Measurements from ENCODE around the gene FN3KRP.
"Not testable (repeated sequence)": the region's sequence is repeated elsewhere in the genome, so short reads cannot be mapped to it uniquely, and the experiment has no call there.

FN3KRP gene

GRCh38 chr17:82743344-82744219 lies 27.1 kb downstream of the FN3KRP start:
- DNase-seq (ENCODE audit: low spot score): no peak

GRCh38 chr17:82744736-82745135 lies 28.2 kb downstream of the FN3KRP start:
- DNase-seq (ENCODE audit: low spot score): not testable (repeated sequence)

DNA sequence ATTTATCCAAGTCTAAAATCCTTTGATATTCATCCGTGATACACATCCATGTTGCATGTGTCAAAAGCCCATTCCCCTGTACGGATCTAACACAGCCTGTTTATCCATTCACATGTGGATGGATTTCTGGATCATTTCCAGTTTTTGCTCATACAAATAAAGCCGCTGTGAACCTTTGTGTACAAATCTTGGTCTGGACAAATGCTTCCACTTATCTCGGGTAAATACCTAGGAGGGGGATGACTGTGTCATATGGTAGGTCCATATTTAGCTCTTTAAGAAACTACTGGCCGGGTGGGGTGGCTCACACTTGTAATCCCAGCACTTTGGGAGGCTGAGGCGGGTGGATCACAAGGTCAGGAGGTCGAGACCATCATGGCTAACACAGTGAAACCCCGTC lies 29.0 kb downstream of the FN3KRP start:
- DNase-seq (ENCODE audit: low spot score): no peak

DNA sequence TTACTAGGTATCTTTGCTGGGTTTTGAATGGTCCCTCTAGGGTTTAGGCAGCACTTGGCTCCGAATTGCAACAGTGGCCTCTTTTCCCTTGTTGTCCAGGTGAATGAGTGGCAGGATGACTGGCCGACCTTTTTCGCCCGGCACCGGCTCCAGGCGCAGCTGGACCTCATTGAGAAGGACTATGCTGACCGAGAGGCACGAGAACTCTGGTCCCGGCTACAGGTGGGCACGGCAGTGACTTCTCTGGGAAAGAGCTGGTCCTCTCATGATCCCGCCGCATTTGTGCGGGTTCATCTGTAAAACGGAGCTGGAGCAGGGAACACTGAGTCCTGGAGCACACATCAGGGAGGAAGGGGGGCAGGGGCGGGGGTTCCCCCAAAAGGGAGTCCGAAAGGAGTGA lies 32.2 kb downstream of the FN3KRP start:
- no peak for DNase-seq (ENCODE audit: low spot score)

GRCh38 chr17:82750241-82750908 lies 33.9 kb downstream of the FN3KRP start:
- no peak for DNase-seq (ENCODE audit: low spot score)

DNA sequence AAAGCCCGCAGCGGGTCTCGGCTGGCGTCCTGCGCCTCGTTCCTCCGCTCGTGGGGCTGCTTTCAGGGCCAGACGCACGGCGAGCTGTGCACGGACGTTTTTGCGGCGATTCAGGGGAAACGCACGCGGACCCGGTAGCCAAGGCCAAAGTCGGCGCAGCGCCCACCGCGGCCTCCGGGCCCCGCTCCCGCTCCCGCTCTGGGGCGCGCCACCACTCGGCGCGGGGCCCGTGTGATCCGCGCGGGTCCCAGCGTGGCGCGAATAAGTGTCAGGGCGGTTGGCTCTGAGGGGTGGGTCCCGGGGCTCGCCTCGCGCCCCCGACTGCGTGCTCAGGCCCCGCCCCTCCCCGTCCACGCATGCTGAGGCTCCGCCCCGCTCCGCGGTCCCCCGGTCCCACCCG lies 34.7 kb downstream of the FN3KRP start:
- no peak for DNase-seq (ENCODE audit: low spot score)

DNA sequence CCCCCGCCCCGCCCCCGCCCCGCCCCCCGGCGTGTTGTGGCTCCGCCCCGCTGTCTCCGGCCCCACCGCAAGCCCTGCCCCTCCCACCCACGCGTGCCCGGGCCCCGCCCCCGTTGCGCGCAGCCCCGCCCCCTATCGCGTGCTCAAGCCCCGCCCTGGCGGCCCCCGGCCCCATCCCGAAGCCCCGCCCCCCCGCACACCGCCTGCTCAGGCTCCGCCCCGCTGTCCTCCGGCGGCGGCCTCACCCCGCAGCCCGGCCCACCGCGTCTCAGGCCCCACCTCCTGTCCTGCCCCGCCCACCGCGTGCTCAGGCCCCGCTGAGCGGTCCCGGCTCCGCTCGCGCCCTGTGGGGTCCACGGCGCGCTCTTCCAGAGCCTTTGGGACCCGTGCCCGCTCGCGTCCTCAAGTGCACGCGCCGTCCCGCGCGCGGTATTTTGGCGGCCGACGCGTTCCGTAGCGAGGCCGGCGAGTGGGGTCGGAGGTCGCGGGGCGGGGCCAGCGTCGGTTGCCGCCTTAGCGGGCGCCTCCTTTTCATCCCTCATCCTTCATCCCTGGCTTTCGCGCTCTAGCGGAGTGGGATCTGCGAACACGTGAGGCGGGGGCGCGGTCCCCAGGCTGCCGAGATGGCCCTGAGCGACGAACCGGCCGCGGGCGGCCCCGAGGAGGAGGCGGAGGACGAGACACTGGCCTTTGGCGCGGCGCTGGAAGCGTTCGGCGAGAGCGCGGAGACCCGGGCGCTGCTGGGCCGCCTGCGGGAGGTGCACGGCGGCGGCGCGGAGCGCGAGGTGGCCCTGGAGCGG lies 35.3 kb downstream of the FN3KRP start, which contains the start of gene TBCD:
Gene TBCD (plus strand): TSS at position 495 of the 800 bp plus-strand sequence. CDS start 129 bp downstream, at position 624.
- DNase-seq (ENCODE audit: low spot score): peak; percentile 95

GRCh38 chr17:82752371-82753200 lies 36.1 kb downstream of the FN3KRP start:
- no peak for DNase-seq (ENCODE audit: low spot score)

DNA sequence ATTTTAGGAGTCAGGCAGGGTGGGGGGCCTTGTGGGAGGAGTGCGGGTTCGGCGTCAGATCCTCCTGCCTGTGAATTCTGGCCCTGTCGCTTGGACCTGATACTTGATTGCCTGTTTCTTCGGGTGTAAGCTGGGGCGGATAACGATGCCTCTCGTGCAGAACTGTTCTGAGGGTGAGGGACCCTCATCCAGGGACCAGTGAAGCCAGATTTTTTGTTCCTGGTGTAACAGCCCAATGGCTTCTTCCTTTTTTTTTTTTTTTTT lies 36.6 kb downstream of the FN3KRP start:
- no peak for DNase-seq (ENCODE audit: low spot score)

- no peak for DNase-seq (ENCODE audit: low spot score)
Measured at GRCh38 chr17:82754297-82755208, 38.0 kb downstream of the FN3KRP start.

DNA sequence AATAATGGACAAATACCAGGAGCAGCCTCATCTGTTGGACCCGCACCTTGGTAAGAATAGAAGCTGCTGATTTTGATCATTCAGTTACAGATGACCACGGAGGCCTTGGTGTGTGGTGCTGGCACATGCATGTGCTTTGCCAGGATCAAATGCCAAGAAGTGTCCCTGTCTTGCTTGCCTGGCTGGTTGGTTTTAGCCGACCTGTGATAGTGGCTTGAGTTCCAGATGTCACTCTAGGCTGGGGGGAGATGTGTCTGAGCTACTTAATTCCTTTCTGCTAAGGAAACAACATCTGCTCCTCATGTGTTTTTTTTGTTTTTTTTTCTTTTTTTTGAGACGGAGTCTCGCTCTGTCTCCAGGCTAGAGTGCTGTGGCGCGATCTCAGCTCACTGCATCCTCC lies 39.7 kb downstream of the FN3KRP start:
- no peak for DNase-seq (ENCODE audit: low spot score)

DNA sequence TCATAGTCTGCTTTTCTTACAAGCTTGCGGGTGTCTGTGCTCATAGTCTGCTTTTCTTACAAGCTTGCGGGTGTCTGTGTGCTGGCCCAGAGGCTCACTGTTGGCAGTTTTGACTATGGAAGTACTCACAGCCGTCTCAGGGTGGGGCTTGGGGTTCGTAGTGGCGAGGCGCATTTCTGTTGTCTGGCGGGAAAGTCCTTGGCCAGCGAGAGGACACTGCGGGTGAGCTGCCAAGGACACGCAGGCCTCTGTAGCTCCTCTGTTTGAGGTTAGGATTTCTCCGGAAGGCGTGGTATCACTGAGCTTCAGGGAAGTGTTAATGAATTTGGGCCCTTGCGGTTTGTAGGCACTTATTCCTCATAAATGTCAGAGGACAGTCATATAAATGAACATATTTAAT lies 48.9 kb downstream of the FN3KRP start:
- no peak for DNase-seq (ENCODE audit: low spot score)

- no peak for DNase-seq (ENCODE audit: low spot score)
Measured at GRCh38 chr17:82767041-82767754, 50.7 kb downstream of the FN3KRP start.

DNA sequence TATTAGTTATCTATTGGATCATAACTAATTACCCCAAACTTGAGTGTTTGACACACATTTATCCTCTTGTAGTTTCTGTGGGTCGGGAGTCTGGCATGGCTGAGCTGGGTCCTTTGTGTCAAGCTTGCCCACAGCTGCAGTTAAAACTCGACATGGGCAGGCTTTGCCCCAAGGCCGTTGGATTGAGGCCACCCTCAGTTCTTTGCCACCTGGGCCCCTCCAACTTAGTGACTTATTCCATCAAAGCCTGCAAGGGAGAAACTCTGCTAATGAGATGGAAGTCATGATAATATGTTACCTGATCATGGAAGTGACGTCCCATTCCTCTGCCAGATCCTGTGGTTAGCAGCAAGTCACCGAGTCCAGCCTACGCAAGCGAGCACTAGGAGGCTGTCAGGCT lies 52.5 kb downstream of the FN3KRP start:
- DNase-seq (ENCODE audit: low spot score): no peak

GRCh38 chr17:82772026-82772425 lies 55.5 kb downstream of the FN3KRP start:
- DNase-seq (ENCODE audit: low spot score): no peak

GRCh38 chr17:82774456-82774855 lies 58.0 kb downstream of the FN3KRP start:
- not testable (repeated sequence) for DNase-seq (ENCODE audit: low spot score)

GRCh38 chr17:82775001-82775823 lies 58.7 kb downstream of the FN3KRP start:
- no peak for DNase-seq (ENCODE audit: low spot score)

DNA sequence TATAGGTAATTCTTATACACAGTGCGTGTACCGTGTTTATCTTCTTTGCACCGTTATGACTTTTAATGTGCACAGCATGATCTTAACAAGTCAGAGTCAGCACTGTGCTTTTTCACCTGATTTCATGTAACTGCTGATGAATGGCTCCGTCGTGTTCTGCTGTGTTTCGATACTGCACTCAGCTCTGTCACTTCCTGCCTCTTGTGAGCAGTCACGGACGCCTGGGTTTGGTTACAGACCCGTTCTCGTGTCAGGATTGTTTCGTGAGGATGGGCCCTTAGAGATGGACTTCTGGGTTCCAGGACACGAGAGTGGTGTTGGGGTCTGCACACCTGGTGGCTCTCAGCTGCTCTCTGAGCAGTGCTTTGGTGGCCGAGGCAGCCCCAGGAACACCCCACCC lies 59.9 kb downstream of the FN3KRP start:
- no peak for DNase-seq (ENCODE audit: low spot score)
